GM23338 (cell line): Measurements from ENCODE around the gene SLBP. TPM values are rescaled to one million over a fixed set of nuclear protein-coding genes. Genes with fewer than 3 reads are reported as not detected.

Experiments
- ATAC-seq: fragments of 200-7000 bp; cut with Tn5 transposase; 3 replicates; pipeline ENCODE4 v1.9.1; 2020
- DNase-seq: peaks from one replicate; pipeline ENCODE4 v3.0.0-alpha.2; 2015; ENCODE audit warnings: low spot score
- H2AFZ ChIP-seq: fragments of 200-600 bp; sonication (generic); 2 replicates; pipeline ENCODE4 v1.8.0; 2016; ENCODE audit warnings: antibody characterized with exemption, mild to moderate bottlenecking, moderate library complexity
- H3F3A ChIP-seq: fragments of 200-600 bp; sonication (generic); replicated peaks from 2 replicates; pipeline ENCODE4 v1.8.0; 2017; ENCODE audit warnings: antibody characterized with exemption, mixed run types, low read depth
- H3K27ac ChIP-seq: fragments of 200-600 bp; sonication (generic); 2 replicates; pipeline ENCODE4 v1.6.1; 2016; ENCODE audit warnings: low read depth
- H3K27me3 ChIP-seq: fragments of 200-600 bp; sonication (generic); 2 replicates; pipeline ENCODE4 v1.8.0; 2016; ENCODE audit warnings: mild to moderate bottlenecking, mixed run types, moderate library complexity; ENCODE audit not compliant: insufficient read depth
- H3K36me3 ChIP-seq: fragments of 200-600 bp; sonication (generic); 2 replicates; pipeline ENCODE4 v1.8.0; 2016; ENCODE audit warnings: mild to moderate bottlenecking; ENCODE audit not compliant: insufficient read depth
- H3K4me1 ChIP-seq: fragments of 200-600 bp; sonication (generic); 2 replicates; pipeline ENCODE4 v1.8.0; 2016; ENCODE audit warnings: mild to moderate bottlenecking, moderate library complexity; ENCODE audit not compliant: insufficient read depth
- H3K4me2 ChIP-seq: fragments of 200-600 bp; sonication (generic); 2 replicates; pipeline ENCODE4 v1.7.1; 2017; ENCODE audit warnings: mixed run types
- H3K4me3 ChIP-seq: fragments of 200-600 bp; sonication (generic); 2 replicates; pipeline ENCODE4 v1.6.1; 2016; ENCODE audit warnings: mixed run types
- H3K79me2 ChIP-seq: fragments of 200-600 bp; sonication (generic); replicated peaks from 2 replicates; pipeline ENCODE4 v1.8.0; 2017; ENCODE audit warnings: mild to moderate bottlenecking; ENCODE audit not compliant: insufficient read depth
- H3K9me2 ChIP-seq: fragments of 200-600 bp; sonication (generic); 2 replicates; pipeline ENCODE4 v1.8.0; 2017; ENCODE audit not compliant: insufficient read depth
- H4K20me1 ChIP-seq: fragments of 200-600 bp; sonication (generic); replicated peaks from 2 replicates; pipeline ENCODE4 v1.8.0; 2017; ENCODE audit warnings: mild to moderate bottlenecking; ENCODE audit not compliant: insufficient read depth
- H3K27ac Mint-ChIP-seq: 2 replicates; pipeline ENCODE4 v1.8.0; 2020; ENCODE audit warnings: inconsistent platforms, mild to moderate bottlenecking, moderate library complexity, mixed read lengths
- H3K27me3 Mint-ChIP-seq: 3 replicates; pipeline ENCODE4 v1.8.0; 2022; ENCODE audit warnings: low read depth, mild to moderate bottlenecking, moderate library complexity, mixed read lengths, inconsistent platforms; ENCODE audit not compliant: insufficient read depth, poor library complexity
- H3K36me3 Mint-ChIP-seq: 3 replicates; pipeline ENCODE4 v1.8.0; 2021; ENCODE audit warnings: low read depth, mild to moderate bottlenecking, inconsistent platforms, moderate library complexity, mixed read lengths
- H3K4me1 Mint-ChIP-seq: 3 replicates; pipeline ENCODE4 v1.8.0; 2020; ENCODE audit warnings: mild to moderate bottlenecking, inconsistent platforms, mixed read lengths
- H3K4me3 Mint-ChIP-seq: 3 replicates; pipeline ENCODE4 v1.8.0; 2021; ENCODE audit warnings: moderate library complexity, mild to moderate bottlenecking, inconsistent platforms, mixed read lengths
- H3K9me3 Mint-ChIP-seq: 3 replicates; pipeline ENCODE4 v1.8.0; 2020; ENCODE audit warnings: moderate library complexity, mild to moderate bottlenecking, inconsistent platforms, mixed read lengths
- CREB1 ChIP-seq: fragments of 250-450 bp; sonication (Bioruptor Pico); IDR thresholded peaks from 2 replicates; pipeline ENCODE4 v1.5.0; 2020; ENCODE audit warnings: low read depth, mild to moderate bottlenecking, moderate library complexity
- CTCF ChIP-seq, 2 experiments: fragments of 200-600 bp in 1 of 2; sonication (generic) in 1 of 2; conservative IDR thresholded peaks; 2 replicates each; pipeline versions ENCODE4 v1.5.1 to v1.6.1; 2016 to 2017; ENCODE audit warnings: antibody characterized with exemption in 2 of 2, low read depth in 2 of 2, mild to moderate bottlenecking in 2 of 2, moderate library complexity in 1 of 2
- ETS1 ChIP-seq: IDR thresholded peaks from 2 replicates; pipeline ENCODE4 v1.6.1; 2016; ENCODE audit warnings: antibody characterized with exemption
- EZH2 ChIP-seq: fragments of 200-600 bp; sonication (generic); IDR thresholded peaks from one replicate; pipeline ENCODE4 v1.8.0; 2017; ENCODE audit warnings: antibody characterized with exemption, mild to moderate bottlenecking, low read depth; ENCODE audit not compliant: unreplicated experiment
- EZH2phosphoT487 ChIP-seq: fragments of 200-600 bp; sonication (generic); IDR thresholded peaks from one replicate; pipeline ENCODE4 v1.8.1; 2018; ENCODE audit warnings: antibody characterized with exemption; ENCODE audit not compliant: unreplicated experiment
- JUNB ChIP-seq: IDR thresholded peaks from one replicate; pipeline ENCODE4 v1.6.1; 2016; ENCODE audit warnings: antibody characterized with exemption; ENCODE audit not compliant: unreplicated experiment
- NANOG ChIP-seq: IDR thresholded peaks from 2 replicates; pipeline ENCODE4 v1.6.1; 2016; ENCODE audit warnings: antibody characterized with exemption, borderline replicate concordance
- POLR2AphosphoS5 ChIP-seq: IDR thresholded peaks from 2 replicates; pipeline ENCODE4 v1.6.1; 2016; ENCODE audit warnings: antibody characterized with exemption, low read depth
- REST ChIP-seq: IDR thresholded peaks from one replicate; pipeline ENCODE4 v1.6.1; 2018; ENCODE audit warnings: antibody characterized with exemption; ENCODE audit not compliant: unreplicated experiment
- STAT1 ChIP-seq: IDR thresholded peaks from one replicate; pipeline ENCODE4 v1.6.1; 2016; ENCODE audit warnings: antibody characterized with exemption; ENCODE audit not compliant: unreplicated experiment
- ZNF114 ChIP-seq: fragments of 250-450 bp; sonication (Bioruptor Pico); IDR thresholded peaks from 2 replicates; pipeline ENCODE4 v1.5.0; 2020; ENCODE audit warnings: mild to moderate bottlenecking, moderate library complexity
- ZNF331 ChIP-seq: fragments of 250-450 bp; sonication (Bioruptor Pico); IDR thresholded peaks from 2 replicates; pipeline ENCODE4 v1.5.0; 2020; ENCODE audit warnings: low read depth, mild to moderate bottlenecking, moderate library complexity
- ZNF462 ChIP-seq: fragments of 250-450 bp; sonication (Bioruptor Pico); IDR thresholded peaks from 2 replicates; pipeline ENCODE4 v1.5.0; 2020; ENCODE audit warnings: mild to moderate bottlenecking, moderate library complexity
- polyA plus RNA-seq: library from polyadenylated mRNA; unstranded; fragments of >200 nt; fragmentation: Nextera tagmentation; extraction: Ambion mirVana; gene quantifications from 2 replicates; pipeline ENCODE4 v1.2.1, GENCODE V29; 2016
- total RNA-seq: library from RNA; depleted of rRNA; stranded (reverse); fragments of >200 nt; shearing (Covaris generic); gene quantifications from 2 replicates; pipeline ENCODE4 v1.2.3, GENCODE V29; 2014

The SLBP gene
- total and polyA plus RNA-seq, 2 experiments from 2014 or later = 54.4 to 58.6 TPM

GRCh38 chr4:1750381-1751154 is 38.4 kb upstream of the SLBP start:
- peaks cover 3% of the 10 kb centered on the region for H3K27me3 Mint-ChIP-seq
- ATAC-seq (no peak), DNase-seq (no peak)
- H3K79me2 ChIP-seq = no peaks in the 10 kb centered on the region
- H3K36me3 ChIP-seq = no peaks in the 10 kb centered on the region
- H2AFZ ChIP-seq = no peak overlapping the region
- H3K4me2 ChIP-seq = no peak overlapping the region
- no peaks in the 10 kb centered on the region for H3K4me1 Mint-ChIP-seq
- no peaks in the 10 kb centered on the region for H3K9me3 Mint-ChIP-seq
- no peak overlapping the region for H3K27ac Mint-ChIP-seq
- no peaks in the 10 kb centered on the region for H4K20me1 ChIP-seq
- no peaks in the 10 kb centered on the region for H3K4me1 ChIP-seq
- no peak overlapping the region for H3K27ac ChIP-seq
- no peaks in the 10 kb centered on the region for H3K9me2 ChIP-seq
- H3F3A ChIP-seq = peaks cover 5% of the 10 kb centered on the region; the same call in 1 of the 2 replicates
- H3K27me3 ChIP-seq = no peaks in the 10 kb centered on the region
- no peak overlapping the region for H3K4me3 ChIP-seq
- no peaks in the 10 kb centered on the region for H3K36me3 Mint-ChIP-seq
- no peak overlapping the region for H3K4me3 Mint-ChIP-seq
- no peak for TF ChIP-seq EZH2phosphoT487
- no peak for TF ChIP-seq ETS1
- TF ChIP-seq CTCF (conservative IDR thresholded peaks at IDR 0.05; ENCODE audit: low read depth in 2 of 2) = no peak
- TF ChIP-seq STAT1 = no peak
- TF ChIP-seq ZNF331 (CRISPR knock-in tag) = no peak
- no peak for TF ChIP-seq POLR2AphosphoS5
- TF ChIP-seq JUNB = no peak
- no peak for TF ChIP-seq REST
- no peak for TF ChIP-seq EZH2
- no peak for TF ChIP-seq CREB1 (CRISPR knock-in tag)
- no peak for TF ChIP-seq ZNF114 (CRISPR knock-in tag)
- TF ChIP-seq ZNF462 = no peak
- no peak for TF ChIP-seq NANOG
